HEK293 (cell line): ENCODE data around the gene EGFLAM.

ENCODE experiments used
- CTCF ChIA-PET: fragments of 350-600 bp; formaldehyde crosslinking; extraction: SDS; loops from one replicate; lab custom pipeline; 2021; ENCODE audit warnings: antibody characterized with exemption; lab: Yijun Ruan, JAX
- POLR2A ChIA-PET: fragments of 300-600 bp; formaldehyde crosslinking; extraction: SDS; loops from one replicate; lab custom pipeline; 2020; ENCODE audit warnings: antibody characterized with exemption, inconsistent platforms; lab: Yijun Ruan, JAX
- H3K27ac ChIP-seq: fragments of 200-500 bp; sonication (Bioruptor generic); 2 replicates; pipeline ENCODE4 v1.5.1; 2014; ENCODE audit warnings: low read depth, low read length, control low read depth, inconsistent platforms; ENCODE audit errors: extremely low read depth
- H3K36me3 ChIP-seq, 2 experiments: fragments of 200-500 bp in 1 of 2; sonication (Bioruptor generic) in 1 of 2; 1 replicate in 1 of 2; 2 replicates in 1 of 2; pipeline ENCODE4 v1.5.1; 2014 to 2017; ENCODE audit warnings: inconsistent platforms in 2 of 2, low read length in 2 of 2; ENCODE audit not compliant: control insufficient read depth in 2 of 2, insufficient read depth in 1 of 2
- H3K4me1 ChIP-seq: fragments of 200-500 bp; sonication (Bioruptor generic); 2 replicates; pipeline ENCODE4 v1.5.1; 2014; ENCODE audit warnings: mild to moderate bottlenecking, low read length, inconsistent platforms; ENCODE audit not compliant: control insufficient read depth, insufficient read depth
- H3K4me3 ChIP-seq: 2 replicates; pipeline ENCODE4 v1.5.1; 2011; ENCODE audit warnings: low read depth, mild to moderate bottlenecking, control low read depth, low read length, moderate library complexity
- H3K9me3 ChIP-seq: fragments of 200-500 bp; sonication (Bioruptor generic); 2 replicates; pipeline ENCODE4 v1.5.1; 2014; ENCODE audit warnings: low read depth, low read length, inconsistent platforms; ENCODE audit not compliant: control insufficient read depth, insufficient read depth
- CTCF ChIP-seq: fragments of 450-650 bp; formaldehyde crosslinking; IDR thresholded peaks from 2 replicates; pipeline ENCODE4 v1.5.1; 2016; ENCODE audit warnings: missing biosample characterization, missing genetic modification characterization
- ELK4 ChIP-seq: IDR thresholded peaks from 2 replicates; pipeline ENCODE4 v1.6.1; 2011; ENCODE audit warnings: mild to moderate bottlenecking, low read depth, low read length, borderline replicate concordance
- GLIS2 ChIP-seq: fragments of 450-650 bp; formaldehyde crosslinking; IDR thresholded peaks from 2 replicates; pipeline ENCODE4 v1.5.1; 2016; ENCODE audit warnings: missing biosample characterization, missing genetic modification characterization
- HOXC10 ChIP-seq: sonication (generic); formaldehyde crosslinking; IDR thresholded peaks from 2 replicates; pipeline ENCODE4 v1.8.1; 2023; ENCODE audit warnings: mild to moderate bottlenecking, missing genetic modification reagents
- PRDM2 ChIP-seq: fragments of 450-650 bp; formaldehyde crosslinking; IDR thresholded peaks from 2 replicates; pipeline ENCODE4 v1.5.1; 2016; ENCODE audit warnings: missing biosample characterization, missing genetic modification characterization, borderline replicate concordance
- YY2 ChIP-seq: fragments of 450-650 bp; formaldehyde crosslinking; IDR thresholded peaks from 2 replicates; pipeline ENCODE4 v1.5.1; 2016; ENCODE audit warnings: missing biosample characterization, missing genetic modification characterization
- ZBTB1 ChIP-seq: fragments of 450-650 bp; formaldehyde crosslinking; IDR thresholded peaks from 2 replicates; pipeline ENCODE4 v1.5.1; 2016; ENCODE audit warnings: missing biosample characterization, missing genetic modification characterization
- ZEB2 ChIP-seq: fragments of 450-650 bp; formaldehyde crosslinking; IDR thresholded peaks from 2 replicates; pipeline ENCODE4 v1.5.1; 2016; ENCODE audit warnings: missing biosample characterization, missing genetic modification characterization
- ZFP3 ChIP-seq: fragments of 450-650 bp; formaldehyde crosslinking; IDR thresholded peaks from 2 replicates; pipeline ENCODE4 v1.5.1; 2016; ENCODE audit warnings: low read depth, missing biosample characterization, missing genetic modification characterization
- ZFP41 ChIP-seq: fragments of 450-650 bp; formaldehyde crosslinking; IDR thresholded peaks from 2 replicates; pipeline ENCODE4 v1.5.1; 2016; ENCODE audit warnings: missing biosample characterization, missing genetic modification characterization, borderline replicate concordance
- ZNF121 ChIP-seq: fragments of 450-650 bp; formaldehyde crosslinking; IDR thresholded peaks from 2 replicates; pipeline ENCODE4 v1.5.1; 2016; ENCODE audit warnings: missing biosample characterization, missing genetic modification characterization
- ZNF148 ChIP-seq: fragments of 450-650 bp; formaldehyde crosslinking; IDR thresholded peaks from 2 replicates; pipeline ENCODE4 v1.5.0; 2017; ENCODE audit warnings: missing biosample characterization, missing genetic modification characterization, borderline replicate concordance
- ZNF155 ChIP-seq: fragments of 450-650 bp; formaldehyde crosslinking; IDR thresholded peaks from 2 replicates; pipeline ENCODE4 v1.5.1; 2016; ENCODE audit warnings: missing biosample characterization, missing genetic modification characterization
- ZNF18 ChIP-seq: fragments of 450-650 bp; formaldehyde crosslinking; IDR thresholded peaks from 2 replicates; pipeline ENCODE4 v1.5.1; 2016; ENCODE audit warnings: missing biosample characterization, missing genetic modification characterization
- ZNF23 ChIP-seq: fragments of 450-650 bp; formaldehyde crosslinking; IDR thresholded peaks from 2 replicates; pipeline ENCODE4 v1.5.1; 2016; ENCODE audit warnings: missing biosample characterization, missing genetic modification characterization, borderline replicate concordance
- ZNF501 ChIP-seq: fragments of 450-650 bp; formaldehyde crosslinking; IDR thresholded peaks from 2 replicates; pipeline ENCODE4 v1.5.1; 2016; ENCODE audit warnings: missing biosample characterization, missing genetic modification characterization
- ZNF585B ChIP-seq: fragments of 450-650 bp; formaldehyde crosslinking; IDR thresholded peaks from 2 replicates; pipeline ENCODE4 v1.5.1; 2016; ENCODE audit warnings: missing biosample characterization, missing genetic modification characterization
- ZNF692 ChIP-seq: fragments of 450-650 bp; formaldehyde crosslinking; IDR thresholded peaks from 2 replicates; pipeline ENCODE4 v1.5.1; 2016; ENCODE audit warnings: missing biosample characterization, missing genetic modification characterization
- ZNF747 ChIP-seq: fragments of 450-650 bp; formaldehyde crosslinking; IDR thresholded peaks from 2 replicates; pipeline ENCODE4 v1.5.1; 2016; ENCODE audit warnings: missing biosample characterization, missing genetic modification characterization
- ZNF830 ChIP-seq: fragments of 450-650 bp; IDR thresholded peaks from 2 replicates; pipeline ENCODE4 v1.5.0; 2018; ENCODE audit warnings: missing biosample characterization, missing genetic modification characterization, low read depth, mild to moderate bottlenecking, moderate library complexity

EGFLAM gene

GRCh38 chr5:38453506-38453905 is 195.1 kb downstream of the EGFLAM start (continued):
- no peak for TF ChIP-seq ZNF18
- no peak for TF ChIP-seq ZNF585B (tag by site-specific recombination)
- TF ChIP-seq ZNF830 (tag by site-specific recombination): no peak
- TF ChIP-seq ZNF501: no peak
- no peak for TF ChIP-seq HOXC10 (CRISPR knock-in tag)
- no peak for TF ChIP-seq PRDM2 (tag by site-specific recombination)
- TF ChIP-seq ZFP3 (tag by site-specific recombination): no peak
- TF ChIP-seq ZNF155 (tag by site-specific recombination): no peak
- TF ChIP-seq, all 188 proteins: peak for 0

- Histone ChIP-seq H3K27ac (no peak overlapping the region), H3K36me3 (no peaks in the 10 kb centered on the region; a peak in 1 of 3 replicates), H3K4me3 (no peak overlapping the region), H3K4me1 (no peaks in the 10 kb centered on the region), H3K9me3 (no peaks in the 10 kb centered on the region)
- CTCF ChIA-PET: interaction anchor here (0.6 to 4.4 kb wide), 6 partner anchors 12 to 628 kb away, joined by 3 to 29 read pairs (median 4); no protein-coding TSS in a partner anchor
- no peak for TF ChIP-seq ZFP41 (tag by site-specific recombination)
- no peak for TF ChIP-seq ZNF148 (tag by site-specific recombination)
- no peak for TF ChIP-seq ZNF747 (tag by site-specific recombination)
- no peak for TF ChIP-seq ELK4
- no peak for TF ChIP-seq CTCF (tag by site-specific recombination)
- no peak for TF ChIP-seq ZNF692
- TF ChIP-seq ZNF121 (tag by site-specific recombination): no peak
- TF ChIP-seq ZNF155 (tag by site-specific recombination): no peak
- no peak for TF ChIP-seq GLIS2 (tag by site-specific recombination)
- TF ChIP-seq YY2: no peak
- TF ChIP-seq ZBTB1: no peak
- TF ChIP-seq ZNF23 (tag by site-specific recombination): no peak
- TF ChIP-seq ZEB2 (tag by site-specific recombination): no peak
- POLR2A ChIA-PET: no interaction called here
Measured at GRCh38 chr5:38453921-38454320, 195.6 kb downstream of the EGFLAM start.
